COLO668 (cell line): ENCODE results near the gene RAP2C.
"Not testable (repeated sequence)": the region's sequence is repeated elsewhere in the genome, so short reads cannot be mapped to it uniquely, and the experiment has no call there.

ENCODE experiments used
- DNase-seq: peaks from one replicate; lab custom pipeline; 2025; ENCODE audit not compliant: unreplicated experiment; lab: John Stamatoyannopoulos, UW

Gene RAP2C

GRCh38 chrX:132200976-132201375, 18.3 kb downstream of the RAP2C start:
- no peak for DNase-seq

GRCh38 chrX:132199941-132200340, 19.3 kb downstream of the RAP2C start:
- no peak for DNase-seq

- DNase-seq: no peak
Observed at GRCh38 chrX:132193872-132194574, 25.2 kb downstream of the RAP2C start.

- DNase-seq: no peak
Observed at GRCh38 chrX:132191938-132192337, 27.3 kb downstream of the RAP2C start.

GRCh38 chrX:132188175-132188574, 31.1 kb downstream of the RAP2C start:
- DNase-seq: no peak

- DNase-seq: no peak
Observed at GRCh38 chrX:132187451-132187850, 31.8 kb downstream of the RAP2C start.

GRCh38 chrX:132184871-132185270, 34.4 kb downstream of the RAP2C start:
- no peak for DNase-seq

GRCh38 chrX:132181364-132181763, 37.9 kb downstream of the RAP2C start:
- DNase-seq: no peak

GRCh38 chrX:132180929-132181328, 38.3 kb downstream of the RAP2C start:
- DNase-seq: no peak

GRCh38 chrX:132173647-132174046, 45.6 kb downstream of the RAP2C start:
- no peak for DNase-seq

- no peak for DNase-seq
Observed at GRCh38 chrX:132171881-132172280, 47.4 kb downstream of the RAP2C start.

- DNase-seq: no peak
Observed at GRCh38 chrX:132171478-132171877, 47.8 kb downstream of the RAP2C start.

GRCh38 chrX:132169554-132169953, 49.7 kb downstream of the RAP2C start:
- peak; percentile 14 for DNase-seq

- no peak for DNase-seq
Observed at GRCh38 chrX:132165651-132166050, 53.6 kb downstream of the RAP2C start.

GRCh38 chrX:132165005-132165404, 54.2 kb downstream of the RAP2C start:
- no peak for DNase-seq

GRCh38 chrX:132163094-132163493, 56.2 kb downstream of the RAP2C start:
- DNase-seq: not testable (repeated sequence)

GRCh38 chrX:132153166-132153565, 66.1 kb downstream of the RAP2C start:
- DNase-seq: no peak
